Panc1 (cell line): Measurements from ENCODE around the gene CRISP1.

Experiments used
- POLR2AphosphoS5 ChIP-seq: IDR thresholded peaks from 2 replicates; pipeline ENCODE4 v1.6.1; 2012; ENCODE audit warnings: mild to moderate bottlenecking, low read depth, low read length, moderate library complexity
- TF ChIP-seq, protein P1 (sequence below): fragments of 450-650 bp; IDR thresholded peaks from 2 replicates; pipeline ENCODE4 v1.5.1; 2017; ENCODE audit warnings: mild to moderate bottlenecking
- TF ChIP-seq, protein P2 (sequence below), 2 experiments: IDR thresholded peaks; 2 replicates each; pipeline ENCODE4 v1.6.1; 2011 to 2012; ENCODE audit warnings: low read depth in 2 of 2, control low read depth in 1 of 2, low read length in 1 of 2, mild to moderate bottlenecking in 1 of 2, moderate library complexity in 1 of 2; ENCODE audit not compliant: insufficient read depth in 1 of 2

DNA sequence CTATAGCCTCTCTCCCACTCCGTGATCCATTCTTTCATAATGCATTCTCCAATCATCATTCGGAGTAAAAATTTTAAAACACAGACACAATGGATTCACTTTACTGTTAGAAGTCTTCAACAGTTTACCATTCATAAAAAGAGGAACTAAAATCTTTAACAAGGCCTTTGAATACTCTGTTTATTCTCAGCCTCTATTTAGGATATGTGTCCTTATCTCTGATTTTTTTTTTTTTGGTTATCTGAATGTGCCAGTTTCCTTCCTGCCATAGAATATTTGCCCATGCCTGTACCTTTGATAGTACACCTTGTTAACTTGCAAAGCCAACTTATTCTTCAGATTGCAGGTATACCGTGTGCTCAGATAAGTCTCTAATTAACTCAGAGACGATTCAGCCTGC is 11.1 kb downstream of the CRISP1 start:
- TF ChIP-seq, protein P1, sequence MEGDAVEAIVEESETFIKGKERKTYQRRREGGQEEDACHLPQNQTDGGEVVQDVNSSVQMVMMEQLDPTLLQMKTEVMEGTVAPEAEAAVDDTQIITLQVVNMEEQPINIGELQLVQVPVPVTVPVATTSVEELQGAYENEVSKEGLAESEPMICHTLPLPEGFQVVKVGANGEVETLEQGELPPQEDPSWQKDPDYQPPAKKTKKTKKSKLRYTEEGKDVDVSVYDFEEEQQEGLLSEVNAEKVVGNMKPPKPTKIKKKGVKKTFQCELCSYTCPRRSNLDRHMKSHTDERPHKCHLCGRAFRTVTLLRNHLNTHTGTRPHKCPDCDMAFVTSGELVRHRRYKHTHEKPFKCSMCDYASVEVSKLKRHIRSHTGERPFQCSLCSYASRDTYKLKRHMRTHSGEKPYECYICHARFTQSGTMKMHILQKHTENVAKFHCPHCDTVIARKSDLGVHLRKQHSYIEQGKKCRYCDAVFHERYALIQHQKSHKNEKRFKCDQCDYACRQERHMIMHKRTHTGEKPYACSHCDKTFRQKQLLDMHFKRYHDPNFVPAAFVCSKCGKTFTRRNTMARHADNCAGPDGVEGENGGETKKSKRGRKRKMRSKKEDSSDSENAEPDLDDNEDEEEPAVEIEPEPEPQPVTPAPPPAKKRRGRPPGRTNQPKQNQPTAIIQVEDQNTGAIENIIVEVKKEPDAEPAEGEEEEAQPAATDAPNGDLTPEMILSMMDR = no peak
- no peak for TF ChIP-seq POLR2AphosphoS5
- TF ChIP-seq, protein P2, sequence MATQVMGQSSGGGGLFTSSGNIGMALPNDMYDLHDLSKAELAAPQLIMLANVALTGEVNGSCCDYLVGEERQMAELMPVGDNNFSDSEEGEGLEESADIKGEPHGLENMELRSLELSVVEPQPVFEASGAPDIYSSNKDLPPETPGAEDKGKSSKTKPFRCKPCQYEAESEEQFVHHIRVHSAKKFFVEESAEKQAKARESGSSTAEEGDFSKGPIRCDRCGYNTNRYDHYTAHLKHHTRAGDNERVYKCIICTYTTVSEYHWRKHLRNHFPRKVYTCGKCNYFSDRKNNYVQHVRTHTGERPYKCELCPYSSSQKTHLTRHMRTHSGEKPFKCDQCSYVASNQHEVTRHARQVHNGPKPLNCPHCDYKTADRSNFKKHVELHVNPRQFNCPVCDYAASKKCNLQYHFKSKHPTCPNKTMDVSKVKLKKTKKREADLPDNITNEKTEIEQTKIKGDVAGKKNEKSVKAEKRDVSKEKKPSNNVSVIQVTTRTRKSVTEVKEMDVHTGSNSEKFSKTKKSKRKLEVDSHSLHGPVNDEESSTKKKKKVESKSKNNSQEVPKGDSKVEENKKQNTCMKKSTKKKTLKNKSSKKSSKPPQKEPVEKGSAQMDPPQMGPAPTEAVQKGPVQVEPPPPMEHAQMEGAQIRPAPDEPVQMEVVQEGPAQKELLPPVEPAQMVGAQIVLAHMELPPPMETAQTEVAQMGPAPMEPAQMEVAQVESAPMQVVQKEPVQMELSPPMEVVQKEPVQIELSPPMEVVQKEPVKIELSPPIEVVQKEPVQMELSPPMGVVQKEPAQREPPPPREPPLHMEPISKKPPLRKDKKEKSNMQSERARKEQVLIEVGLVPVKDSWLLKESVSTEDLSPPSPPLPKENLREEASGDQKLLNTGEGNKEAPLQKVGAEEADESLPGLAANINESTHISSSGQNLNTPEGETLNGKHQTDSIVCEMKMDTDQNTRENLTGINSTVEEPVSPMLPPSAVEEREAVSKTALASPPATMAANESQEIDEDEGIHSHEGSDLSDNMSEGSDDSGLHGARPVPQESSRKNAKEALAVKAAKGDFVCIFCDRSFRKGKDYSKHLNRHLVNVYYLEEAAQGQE (IDR thresholded peaks at IDR 0.05; ENCODE audit: insufficient read depth in 1 of 2, low read depth in 2 of 2, low read length in 1 of 2) = no peak
